HepG2 (cell line): ENCODE data around the gene TRAPPC12. TPM values are rescaled to one million over a fixed set of nuclear protein-coding genes. Genes with fewer than 3 reads are reported as not detected.

Source experiments
- BCL6 ChIP-seq: IDR thresholded peaks from 2 replicates; pipeline ENCODE4 v1.6.1; 2016; ENCODE audit warnings: missing genetic modification reagents, missing compliant biosample characterization
- CCDC6 ChIP-seq: sonication (generic); formaldehyde crosslinking; IDR thresholded peaks from 2 replicates; pipeline ENCODE4 v1.8.1; 2022; ENCODE audit warnings: mild to moderate bottlenecking, missing genetic modification reagents, moderate library complexity
- HCFC1 ChIP-seq: fragments of 150-350 bp; IDR thresholded peaks from 2 replicates; pipeline ENCODE4 v1.6.1; 2014; ENCODE audit warnings: low read depth, low read length
- HES4 ChIP-seq: sonication (generic); formaldehyde crosslinking; IDR thresholded peaks from 2 replicates; pipeline ENCODE4 v1.9.0; 2021; ENCODE audit warnings: mild to moderate bottlenecking, missing genetic modification reagents, borderline replicate concordance
- HOXD1 ChIP-seq: sonication (generic); formaldehyde crosslinking; IDR thresholded peaks from 2 replicates; pipeline ENCODE4 v1.5.0; 2020; ENCODE audit warnings: missing genetic modification reagents
- KDM6A ChIP-seq: IDR thresholded peaks from 2 replicates; pipeline ENCODE4 v1.6.1; 2016; ENCODE audit warnings: low read depth
- STAG1 ChIP-seq: sonication (generic); formaldehyde crosslinking; IDR thresholded peaks from 2 replicates; pipeline ENCODE4 v1.4.0; 2020; ENCODE audit warnings: missing genetic modification reagents
- TEAD3 ChIP-seq: optimal IDR thresholded peaks from 2 replicates; pipeline ENCODE3; 2016; ENCODE audit warnings: borderline replicate concordance
- ZNF17 ChIP-seq: sonication (generic); formaldehyde crosslinking; IDR thresholded peaks from 2 replicates; pipeline ENCODE4 v1.5.0; 2020; ENCODE audit warnings: mild to moderate bottlenecking, missing genetic modification reagents
- ZNF20 ChIP-seq: sonication (generic); formaldehyde crosslinking; IDR thresholded peaks from 2 replicates; pipeline ENCODE4 v1.4.0; 2020; ENCODE audit warnings: mild to moderate bottlenecking, moderate library complexity, missing genetic modification reagents
- ZNF253 ChIP-seq: sonication (generic); formaldehyde crosslinking; IDR thresholded peaks from 2 replicates; pipeline ENCODE4 v1.8.0; 2022; ENCODE audit warnings: mild to moderate bottlenecking, missing genetic modification reagents, borderline replicate concordance
- ZNF629 ChIP-seq: sonication (generic); formaldehyde crosslinking; conservative IDR thresholded peaks from 2 replicates; pipeline ENCODE4 v1.5.0; 2020; ENCODE audit warnings: missing genetic modification reagents
- polyA plus RNA-seq, 8 experiments: library from polyadenylated mRNA; depleted of rRNA in 3 of 8; stranded (reverse) in 7 of 8; unstranded in 1 of 8; fragments of >200 nt; fragmentation: Illumina TruSeq in 4 of 8; extraction: Trizol in 4 of 8; gene quantifications; 2 replicates each; pipeline versions ENCODE4 v1.2.1 to v1.2.3, GENCODE V29; 2011 to 2016; ENCODE audit warnings: low read depth in 4 of 8, missing spikeins in 1 of 8, mixed read lengths in 1 of 8; ENCODE audit not compliant: insufficient read depth in 1 of 8
- total RNA-seq, 5 experiments: library from RNA; depleted of rRNA; stranded (reverse); fragments of >200 nt; fragmentation: Illumina TruSeq; extraction: Trizol; gene quantifications; 2 replicates each; pipeline ENCODE4 v1.2.3, GENCODE V29; 2016; ENCODE audit warnings: low read depth in 1 of 5
- TF ChIP-seq, protein P1 (sequence below): sonication (generic); formaldehyde crosslinking; IDR thresholded peaks from 2 replicates; pipeline ENCODE4 v1.9.0; 2021; ENCODE audit warnings: mild to moderate bottlenecking, missing genetic modification reagents
- TF ChIP-seq, protein P2 (sequence below): sonication (generic); formaldehyde crosslinking; IDR thresholded peaks from 2 replicates; pipeline ENCODE4 v1.8.0; 2022; ENCODE audit warnings: mild to moderate bottlenecking, missing genetic modification reagents
- TF ChIP-seq, protein P3 (sequence below): sonication (generic); formaldehyde crosslinking; IDR thresholded peaks from 2 replicates; pipeline ENCODE4 v1.5.1; 2020; ENCODE audit warnings: missing genetic modification reagents, mild to moderate bottlenecking, borderline replicate concordance
- TF ChIP-seq, protein P4 (sequence below): sonication (generic); formaldehyde crosslinking; IDR thresholded peaks from 2 replicates; pipeline ENCODE4 v1.5.0; 2020; ENCODE audit warnings: mild to moderate bottlenecking, missing genetic modification reagents

The TRAPPC12 gene
- total and polyA plus RNA-seq, 2 of the 13 experiments (the other 11 are each of a cell fraction or from before 2014, with no cell fraction given), result 46.4 to 97.7 TPM

DNA sequence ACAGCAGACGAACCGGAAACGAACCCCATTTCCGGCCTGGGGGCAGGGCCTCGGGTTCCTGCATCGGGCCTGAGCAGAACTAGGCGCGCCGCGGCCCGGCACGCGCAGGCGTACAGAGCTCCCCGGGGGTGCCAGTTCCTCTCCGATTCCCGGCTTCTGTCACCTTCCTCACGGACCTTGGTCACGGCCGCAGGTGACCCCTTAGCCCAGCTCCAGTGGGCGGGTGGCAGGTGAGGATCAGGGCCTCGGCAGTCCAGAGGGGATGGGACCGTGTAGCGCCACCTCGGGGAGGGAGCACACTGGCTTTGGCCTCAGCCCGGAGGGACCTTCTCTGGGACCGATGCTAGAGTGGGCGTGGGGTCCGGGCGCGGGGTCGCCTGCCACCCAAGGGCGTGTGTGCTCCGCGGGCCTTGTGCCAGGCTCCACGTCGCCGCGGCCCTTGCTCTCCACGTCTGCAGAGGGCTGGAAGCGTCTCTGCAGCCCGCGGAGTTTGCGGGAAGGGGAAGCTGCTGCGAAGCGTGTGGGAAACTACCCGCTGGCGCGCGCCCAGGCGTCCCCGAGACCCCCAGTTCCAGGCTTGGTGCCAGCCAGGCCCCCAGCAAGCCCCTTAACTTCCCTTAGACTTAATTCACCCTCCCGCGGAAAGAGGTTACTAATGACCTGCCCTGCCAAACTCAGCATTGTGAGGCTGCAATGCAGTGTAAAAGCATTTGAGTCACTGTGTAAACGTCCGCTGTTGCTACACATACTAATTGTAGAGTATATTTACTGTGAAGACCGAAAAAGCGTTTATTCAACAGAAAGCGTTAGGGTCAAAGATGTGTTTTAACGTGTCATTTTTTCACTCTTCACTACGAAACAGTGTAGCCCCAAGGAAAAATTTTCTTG, at the start of gene TRAPPC12 (continued):
- TF ChIP-seq ZNF629 (CRISPR knock-in tag), result no peak
- TF ChIP-seq, protein P1, sequence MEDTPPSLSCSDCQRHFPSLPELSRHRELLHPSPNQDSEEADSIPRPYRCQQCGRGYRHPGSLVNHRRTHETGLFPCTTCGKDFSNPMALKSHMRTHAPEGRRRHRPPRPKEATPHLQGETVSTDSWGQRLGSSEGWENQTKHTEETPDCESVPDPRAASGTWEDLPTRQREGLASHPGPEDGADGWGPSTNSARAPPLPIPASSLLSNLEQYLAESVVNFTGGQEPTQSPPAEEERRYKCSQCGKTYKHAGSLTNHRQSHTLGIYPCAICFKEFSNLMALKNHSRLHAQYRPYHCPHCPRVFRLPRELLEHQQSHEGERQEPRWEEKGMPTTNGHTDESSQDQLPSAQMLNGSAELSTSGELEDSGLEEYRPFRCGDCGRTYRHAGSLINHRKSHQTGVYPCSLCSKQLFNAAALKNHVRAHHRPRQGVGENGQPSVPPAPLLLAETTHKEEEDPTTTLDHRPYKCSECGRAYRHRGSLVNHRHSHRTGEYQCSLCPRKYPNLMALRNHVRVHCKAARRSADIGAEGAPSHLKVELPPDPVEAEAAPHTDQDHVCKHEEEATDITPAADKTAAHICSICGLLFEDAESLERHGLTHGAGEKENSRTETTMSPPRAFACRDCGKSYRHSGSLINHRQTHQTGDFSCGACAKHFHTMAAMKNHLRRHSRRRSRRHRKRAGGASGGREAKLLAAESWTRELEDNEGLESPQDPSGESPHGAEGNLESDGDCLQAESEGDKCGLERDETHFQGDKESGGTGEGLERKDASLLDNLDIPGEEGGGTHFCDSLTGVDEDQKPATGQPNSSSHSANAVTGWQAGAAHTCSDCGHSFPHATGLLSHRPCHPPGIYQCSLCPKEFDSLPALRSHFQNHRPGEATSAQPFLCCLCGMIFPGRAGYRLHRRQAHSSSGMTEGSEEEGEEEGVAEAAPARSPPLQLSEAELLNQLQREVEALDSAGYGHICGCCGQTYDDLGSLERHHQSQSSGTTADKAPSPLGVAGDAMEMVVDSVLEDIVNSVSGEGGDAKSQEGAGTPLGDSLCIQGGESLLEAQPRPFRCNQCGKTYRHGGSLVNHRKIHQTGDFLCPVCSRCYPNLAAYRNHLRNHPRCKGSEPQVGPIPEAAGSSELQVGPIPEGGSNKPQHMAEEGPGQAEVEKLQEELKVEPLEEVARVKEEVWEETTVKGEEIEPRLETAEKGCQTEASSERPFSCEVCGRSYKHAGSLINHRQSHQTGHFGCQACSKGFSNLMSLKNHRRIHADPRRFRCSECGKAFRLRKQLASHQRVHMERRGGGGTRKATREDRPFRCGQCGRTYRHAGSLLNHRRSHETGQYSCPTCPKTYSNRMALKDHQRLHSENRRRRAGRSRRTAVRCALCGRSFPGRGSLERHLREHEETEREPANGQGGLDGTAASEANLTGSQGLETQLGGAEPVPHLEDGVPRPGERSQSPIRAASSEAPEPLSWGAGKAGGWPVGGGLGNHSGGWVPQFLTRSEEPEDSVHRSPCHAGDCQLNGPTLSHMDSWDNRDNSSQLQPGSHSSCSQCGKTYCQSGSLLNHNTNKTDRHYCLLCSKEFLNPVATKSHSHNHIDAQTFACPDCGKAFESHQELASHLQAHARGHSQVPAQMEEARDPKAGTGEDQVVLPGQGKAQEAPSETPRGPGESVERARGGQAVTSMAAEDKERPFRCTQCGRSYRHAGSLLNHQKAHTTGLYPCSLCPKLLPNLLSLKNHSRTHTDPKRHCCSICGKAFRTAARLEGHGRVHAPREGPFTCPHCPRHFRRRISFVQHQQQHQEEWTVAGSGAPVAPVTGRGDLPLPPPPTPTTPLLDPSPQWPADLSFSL (CRISPR knock-in tag), result 0 out of 2 replicates have a peak, but pooled peaks have one; percentile 54
- TF ChIP-seq ZNF17 (CRISPR knock-in tag), result no peak
- TF ChIP-seq ZNF20 (CRISPR knock-in tag), result peak; percentile 96
- peak; percentile 58; the same call in 1 of the 2 replicates for TF ChIP-seq HCFC1
- peak; percentile 34 for TF ChIP-seq KDM6A (CRISPR knock-in tag)
- TF ChIP-seq, protein P2, sequence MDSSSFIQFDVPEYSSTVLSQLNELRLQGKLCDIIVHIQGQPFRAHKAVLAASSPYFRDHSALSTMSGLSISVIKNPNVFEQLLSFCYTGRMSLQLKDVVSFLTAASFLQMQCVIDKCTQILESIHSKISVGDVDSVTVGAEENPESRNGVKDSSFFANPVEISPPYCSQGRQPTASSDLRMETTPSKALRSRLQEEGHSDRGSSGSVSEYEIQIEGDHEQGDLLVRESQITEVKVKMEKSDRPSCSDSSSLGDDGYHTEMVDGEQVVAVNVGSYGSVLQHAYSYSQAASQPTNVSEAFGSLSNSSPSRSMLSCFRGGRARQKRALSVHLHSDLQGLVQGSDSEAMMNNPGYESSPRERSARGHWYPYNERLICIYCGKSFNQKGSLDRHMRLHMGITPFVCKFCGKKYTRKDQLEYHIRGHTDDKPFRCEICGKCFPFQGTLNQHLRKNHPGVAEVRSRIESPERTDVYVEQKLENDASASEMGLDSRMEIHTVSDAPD, result peak; percentile 23; the same call in 1 of the 2 replicates
- peak; percentile 74; the same call in 1 of the 2 replicates for TF ChIP-seq HOXD1 (CRISPR knock-in tag)
- TF ChIP-seq BCL6 (CRISPR knock-in tag), result peak; percentile 61
- TF ChIP-seq, protein P3, sequence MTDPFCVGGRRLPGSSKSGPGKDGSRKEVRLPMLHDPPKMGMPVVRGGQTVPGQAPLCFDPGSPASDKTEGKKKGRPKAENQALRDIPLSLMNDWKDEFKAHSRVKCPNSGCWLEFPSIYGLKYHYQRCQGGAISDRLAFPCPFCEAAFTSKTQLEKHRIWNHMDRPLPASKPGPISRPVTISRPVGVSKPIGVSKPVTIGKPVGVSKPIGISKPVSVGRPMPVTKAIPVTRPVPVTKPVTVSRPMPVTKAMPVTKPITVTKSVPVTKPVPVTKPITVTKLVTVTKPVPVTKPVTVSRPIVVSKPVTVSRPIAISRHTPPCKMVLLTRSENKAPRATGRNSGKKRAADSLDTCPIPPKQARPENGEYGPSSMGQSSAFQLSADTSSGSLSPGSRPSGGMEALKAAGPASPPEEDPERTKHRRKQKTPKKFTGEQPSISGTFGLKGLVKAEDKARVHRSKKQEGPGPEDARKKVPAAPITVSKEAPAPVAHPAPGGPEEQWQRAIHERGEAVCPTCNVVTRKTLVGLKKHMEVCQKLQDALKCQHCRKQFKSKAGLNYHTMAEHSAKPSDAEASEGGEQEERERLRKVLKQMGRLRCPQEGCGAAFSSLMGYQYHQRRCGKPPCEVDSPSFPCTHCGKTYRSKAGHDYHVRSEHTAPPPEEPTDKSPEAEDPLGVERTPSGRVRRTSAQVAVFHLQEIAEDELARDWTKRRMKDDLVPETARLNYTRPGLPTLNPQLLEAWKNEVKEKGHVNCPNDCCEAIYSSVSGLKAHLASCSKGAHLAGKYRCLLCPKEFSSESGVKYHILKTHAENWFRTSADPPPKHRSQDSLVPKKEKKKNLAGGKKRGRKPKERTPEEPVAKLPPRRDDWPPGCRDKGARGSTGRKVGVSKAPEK (CRISPR knock-in tag), result peak; percentile 98; the same call in 1 of the 2 replicates
- peak; percentile 84 for TF ChIP-seq ZNF253 (CRISPR knock-in tag)
- TF ChIP-seq STAG1 (CRISPR knock-in tag), result peak; percentile 57
- peak; percentile 74 for TF ChIP-seq TEAD3 (CRISPR knock-in tag)
- TF ChIP-seq CCDC6 (CRISPR knock-in tag), result peak; percentile 99
- TF ChIP-seq, protein P4, sequence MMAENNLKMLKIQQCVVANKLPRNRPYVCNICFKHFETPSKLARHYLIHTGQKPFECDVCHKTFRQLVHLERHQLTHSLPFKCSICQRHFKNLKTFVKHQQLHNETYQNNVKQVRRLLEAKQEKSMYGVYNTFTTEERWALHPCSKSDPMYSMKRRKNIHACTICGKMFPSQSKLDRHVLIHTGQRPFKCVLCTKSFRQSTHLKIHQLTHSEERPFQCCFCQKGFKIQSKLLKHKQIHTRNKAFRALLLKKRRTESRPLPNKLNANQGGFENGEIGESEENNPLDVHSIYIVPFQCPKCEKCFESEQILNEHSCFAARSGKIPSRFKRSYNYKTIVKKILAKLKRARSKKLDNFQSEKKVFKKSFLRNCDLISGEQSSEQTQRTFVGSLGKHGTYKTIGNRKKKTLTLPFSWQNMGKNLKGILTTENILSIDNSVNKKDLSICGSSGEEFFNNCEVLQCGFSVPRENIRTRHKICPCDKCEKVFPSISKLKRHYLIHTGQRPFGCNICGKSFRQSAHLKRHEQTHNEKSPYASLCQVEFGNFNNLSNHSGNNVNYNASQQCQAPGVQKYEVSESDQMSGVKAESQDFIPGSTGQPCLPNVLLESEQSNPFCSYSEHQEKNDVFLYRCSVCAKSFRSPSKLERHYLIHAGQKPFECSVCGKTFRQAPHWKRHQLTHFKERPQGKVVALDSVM (CRISPR knock-in tag), result peak; percentile 61
- peak; percentile 93; the same call in 1 of the 2 replicates for TF ChIP-seq HES4 (CRISPR knock-in tag)
